Adrenal gland (tissue), 12 donors: ENCODE results near the gene SLC16A11. TPM values are rescaled to one million over a fixed set of nuclear protein-coding genes. Genes with fewer than 3 reads are reported as not detected.
"Not testable (repeated sequence)": the region's sequence is repeated elsewhere in the genome, so short reads cannot be mapped to it uniquely, and the experiment has no call there.

ENCODE experiments used
- DNase-seq, 7 donors: peaks; one replicate each; pipeline ENCODE4 v3.0.0-alpha.2; 2019 to 2020
- H3K27ac ChIP-seq, 5 donors: fragments of 200-600 bp; sonication (generic) in 4 of 5; 1 replicate in 3 of 5; 2 replicates in 2 of 5; pipeline versions ENCODE4 v1.5.1 to v1.8.0; 2016 to 2020; ENCODE audit warnings: mild to moderate bottlenecking in 1 of 5
- H3K27me3 ChIP-seq: fragments of 200-600 bp; 2 replicates; pipeline ENCODE4 v1.8.0; 2021
- H3K36me3 ChIP-seq, 2 donors: fragments of 200-600 bp; replicated peaks in 1 of 2; 1 replicate in 1 of 2; 2 replicates in 1 of 2; pipeline versions ENCODE4 v1.5.1 to v1.8.0; 2018 to 2022
- H3K4me1 ChIP-seq, 2 donors: fragments of 200-600 bp; replicated peaks in 1 of 2; 1 replicate in 1 of 2; 2 replicates in 1 of 2; pipeline versions ENCODE4 v1.5.1 to v1.8.0; 2018 to 2021
- H3K4me3 ChIP-seq, 4 donors: fragments of 200-600 bp; sonication (generic) in 3 of 4; one replicate each; pipeline ENCODE4 v1.5.1; 2016 to 2018
- H3K9me3 ChIP-seq, 3 donors: fragments of 200-600 bp; sonication (generic) in 1 of 3; replicated peaks in 1 of 3; 1 replicate in 2 of 3; 2 replicates in 1 of 3; pipeline versions ENCODE4 v1.5.1 to v1.8.0; 2016 to 2021
- CTCF ChIP-seq, 6 experiments: fragments of 450-650 bp in 4 of 6; fragments of 200-600 bp in 2 of 6; sonication (generic) in 1 of 6; IDR thresholded peaks; 1 replicate in 5 of 6; 2 replicates in 1 of 6; pipeline versions ENCODE4 v1.5.1 to v1.8.0; 2016 to 2021; ENCODE audit warnings: antibody characterized with exemption in 6 of 6, mild to moderate bottlenecking in 2 of 6, moderate library complexity in 1 of 6
- POLR2A ChIP-seq, 2 donors: fragments of 450-650 bp; IDR thresholded peaks; one replicate each; pipeline ENCODE4 v1.6.1; 2017; ENCODE audit warnings: antibody characterized with exemption in 2 of 2, mild to moderate bottlenecking in 2 of 2, moderate library complexity in 1 of 2
- WGBS, 4 donors: extraction: QIAGEN DNeasy Blood & Tissue Kit in 2 of 4; methylation state at CpG; one replicate each; pipeline versions ENCODE4 v1.1.5 to v1.1.7; 2013 to 2017; 5-methylcytosine and 5-hydroxymethylcytosine counted together
- intact Hi-C, 2 donors: fragments of 100-400 bp; cut with DNase I; formaldehyde crosslinking; loops; one replicate each; pipeline versions ENCODE4 v1.14.1 to v1.15.0; 2022 to 2023
- microRNA counts, 2 donors: library from miRNA; unstranded; fragments of <30 nt; microRNA quantifications; one replicate each; lab custom pipeline; 2016
- polyA plus RNA-seq, 3 donors: library from polyadenylated mRNA; stranded (reverse); fragments of 200-250 nt in 2 of 3; fragments of 350-450 nt in 1 of 3; fragmentation: Illumina TruSeq in 1 of 3; extraction: RNeasy Lipid Tissue Mini Kit (QIAGEN cat#74804) in 1 of 3; gene quantifications; one replicate each; pipeline ENCODE4 v1.2.3, GENCODE V29; 2013 to 2014
- small RNA-seq, 2 donors: library from RNA; depleted of rRNA; stranded (forward); fragments of <200 nt; gene quantifications; one replicate each; pipeline ENCODE3, GENCODE V24; 2016
- total RNA-seq, 9 donors: library from RNA; depleted of rRNA in 4 of 9; stranded (reverse); fragments of >200 nt in 4 of 9; fragments of 120-200 nt in 1 of 9; fragmentation: NEBNext Ultra II Directional in 1 of 9; extraction: Animal tissue kit (Norgen Biotek cat#: 25700) in 1 of 9; gene quantifications; one replicate each; pipeline versions ENCODE4 v1.1.0 to v1.2.4, GENCODE V29; 2013 to 2023
- donor health status: healthy with polysubstance abuse.
- donor health status: Bipolar disorder and iron deficiency.
- donor health status: DM: yes; HTN: yes; CAD: no.
- donor health status: DM: no; HTN: no; CAD: no.
- donor health status: DM: no; HTN: no; CAD: no.
- donor health status: DM: yes; HTN: yes; CAD: no.

SLC16A11 gene
- total and polyA plus RNA-seq, 12 donors = 0.18 to 3.0 (median 0.69) TPM; not detected in 3

GRCh38 chr17:6995500-6996255 lies 48.2 kb downstream of the SLC16A11 start, which contains the start of gene ALOX12:
Gene ALOX12 (plus strand): TSS chr17:6996049. CDS start chr17:6996118, 69 bp downstream.
- peaks cover 0 to 8% of the 10 kb centered on the region in 2 donors for H3K4me1 ChIP-seq
- no peaks in the 10 kb centered on the region for H3K9me3 ChIP-seq
- no peak for TF ChIP-seq POLR2A (IDR thresholded peaks at IDR 0.05)
- no peak for TF ChIP-seq CTCF (IDR thresholded peaks at IDR 0.05)
- peaks cover 0 to 12% of the 10 kb centered on the region in 2 donors for H3K36me3 ChIP-seq
- H3K27me3 ChIP-seq = no peaks in the 10 kb centered on the region
- DNase-seq = peak in 1 of 7 donors; percentile 18
- intact Hi-C loops = no loop called here
- WGBS, 4 donors = 6 to 44% (median 27%) methylated on average over 7 to 64 of the region's 64 CpGs
- peak within 1 kb of the TSS in 1 of 4 donors; percentile 43 for H3K4me3 ChIP-seq
- H3K27ac ChIP-seq = no peak within 1 kb of the TSS

GRCh38 chr17:6994666-6995256 lies 49.1 kb downstream of the SLC16A11 start:
- Histone ChIP-seq H3K36me3 (peaks cover 0 to 6% of the 10 kb centered on the region in 2 donors), H3K27me3 (no peaks in the 10 kb centered on the region), H3K27ac (no peak overlapping the region), H3K4me3 (no peak overlapping the region), H3K4me1 (peaks cover 0 to 8% of the 10 kb centered on the region in 2 donors), H3K9me3 (no peaks in the 10 kb centered on the region)
- TF ChIP-seq POLR2A (IDR thresholded peaks at IDR 0.05) = no peak
- TF ChIP-seq CTCF (IDR thresholded peaks at IDR 0.05) = no peak
- 88 to 94% (median 92%) methylated on average over 9 of the region's 9 CpGs for WGBS, 4 donors
- DNase-seq = no peak
- intact Hi-C loops = no loop called here

- WGBS, 4 donors = 86 to 89% (median 87%) methylated on average over 10 of the region's 10 CpGs
- no peaks in the 10 kb centered on the region for H3K27me3 ChIP-seq
- no peak for DNase-seq
- no peak overlapping the region for H3K4me3 ChIP-seq
- H3K27ac ChIP-seq = no peak overlapping the region
- H3K9me3 ChIP-seq = no peaks in the 10 kb centered on the region
- intact Hi-C loops = no loop called here
- peaks cover 0 to 8% of the 10 kb centered on the region in 2 donors for H3K4me1 ChIP-seq
- H3K36me3 ChIP-seq = peaks cover 0 to 3% of the 10 kb centered on the region in 2 donors
- no peak for TF ChIP-seq CTCF (IDR thresholded peaks at IDR 0.05)
- TF ChIP-seq POLR2A (IDR thresholded peaks at IDR 0.05) = no peak
These were observed 49.7 kb downstream of the SLC16A11 start for GRCh38 chr17:6994118-6994598.

- H3K4me3 ChIP-seq, H3K36me3 ChIP-seq, H3K27me3 ChIP-seq, H3K4me1 ChIP-seq, DNase-seq, H3K27ac ChIP-seq, intact Hi-C loops, H3K9me3 ChIP-seq: not testable (repeated sequence)
- 77 to 84% (median 82%) methylated on average over 5 of the region's 5 CpGs for WGBS, 4 donors
These were observed 50.3 kb downstream of the SLC16A11 start for GRCh38 chr17:6993613-6994056.

MicroRNAs encoded within 50 kb of the gene (microRNA counts, 767-probe panel; counts per million panel counts)
- microRNA hsa-miR-195-5p (lab: Ali Mortazavi, UCI) (5,662 to 6,623 counts per million in 2 donors), microRNA hsa-miR-497-5p (lab: Ali Mortazavi, UCI) (5,452 to 5,807 counts per million in 2 donors)

Small RNAs within 50 kb of the gene (small RNA-seq; reads per million reads assigned to genes)
- 0 reads per million in 2 donors for gene AC120057.1

Other genes with a start within 250 kb of the SLC16A11 start
- gene TEKT1, start 212.4 kb downstream of the SLC16A11 start, total RNA-seq = under 1 TPM in 3 of 9 donors, not detected in 6; 0.06 to 0.18 (median 0.14) TPM
- under 1 TPM in 1 of 3 donors, not detected in 2; 0.55 TPM for gene TEKT1, start 212.4 kb downstream of the SLC16A11 start, polyA plus RNA-seq
- under 1 TPM in 2 of 9 donors, not detected in 7; 0.23 to 0.39 TPM for gene ALOX12, start 48.0 kb downstream of the SLC16A11 start, total RNA-seq
- gene ALOX12, start 48.0 kb downstream of the SLC16A11 start, polyA plus RNA-seq = under 1 TPM in 1 of 3 donors, not detected in 2; 0.16 TPM
- 100 to 1,000 TPM; 206 to 799 (median 538) TPM for gene RNASEK, start 31.5 kb downstream of the SLC16A11 start, total RNA-seq
- gene RNASEK, start 31.5 kb downstream of the SLC16A11 start, polyA plus RNA-seq = 100 to 1,000 TPM; 363 to 770 (median 435) TPM
- 10 to 100 TPM in 3 of 9 donors, 1 to 10 TPM in 6; 2.9 to 17.0 (median 8.5) TPM for gene BCL6B, start 21.0 kb downstream of the SLC16A11 start, total RNA-seq
- gene BCL6B, start 21.0 kb downstream of the SLC16A11 start, polyA plus RNA-seq = 10 to 100 TPM in 1 of 3 donors, 1 to 10 TPM in 2; 3.2 to 14.2 (median 9.3) TPM
- gene SLC16A13, start 8.1 kb downstream of the SLC16A11 start, total RNA-seq = 1 to 10 TPM in 8 of 9 donors, under 1 TPM in 1; 0.97 to 3.2 (median 2.3) TPM
- 1 to 10 TPM in 2 of 3 donors, under 1 TPM in 1; 0.84 to 3.1 (median 1.3) TPM for gene SLC16A13, start 8.1 kb downstream of the SLC16A11 start, polyA plus RNA-seq
- gene CLEC10A, start 36.2 kb upstream of the SLC16A11 start, total RNA-seq = 10 to 100 TPM in 1 of 9 donors, 1 to 10 TPM in 7, under 1 TPM in 1; 0.83 to 14.1 (median 5.3) TPM
- 1 to 10 TPM; 3.1 to 6.5 (median 4.2) TPM for gene CLEC10A, start 36.2 kb upstream of the SLC16A11 start, polyA plus RNA-seq
- gene ASGR2, start 70.7 kb upstream of the SLC16A11 start, total RNA-seq = 1 to 10 TPM in 1 of 9 donors, under 1 TPM in 4, not detected in 4; 0.14 to 1.1 (median 0.61) TPM
- 1 to 10 TPM in 2 of 3 donors, under 1 TPM in 1; 0.35 to 1.4 (median 1.2) TPM for gene ASGR2, start 70.7 kb upstream of the SLC16A11 start, polyA plus RNA-seq
- 1 to 10 TPM in 6 of 9 donors, under 1 TPM in 1, not detected in 2; 0.63 to 2.7 (median 1.7) TPM for gene ASGR1, start 135.3 kb upstream of the SLC16A11 start, total RNA-seq
- 1 to 10 TPM in 2 of 3 donors, under 1 TPM in 1; 0.29 to 6.9 (median 5.0) TPM for gene ASGR1, start 135.3 kb upstream of the SLC16A11 start, polyA plus RNA-seq
- gene DLG4, start 175.7 kb upstream of the SLC16A11 start, total RNA-seq = 10 to 100 TPM; 14.1 to 70.2 (median 31.4) TPM
- 100 to 1,000 TPM in 1 of 3 donors, 10 to 100 TPM in 2; 19.1 to 172 (median 29.6) TPM for gene DLG4, start 175.7 kb upstream of the SLC16A11 start, polyA plus RNA-seq
- gene ACADVL, start 175.8 kb upstream of the SLC16A11 start, total RNA-seq = 1,000 to 10,000 TPM in 8 of 9 donors, 100 to 1,000 TPM in 1; 961 to 2,378 (median 1,747) TPM
- 1,000 to 10,000 TPM in 2 of 3 donors, 100 to 1,000 TPM in 1; 972 to 6,098 (median 5,777) TPM for gene ACADVL, start 175.8 kb upstream of the SLC16A11 start, polyA plus RNA-seq
- gene DVL2, start 190.4 kb upstream of the SLC16A11 start, total RNA-seq = 10 to 100 TPM; 25.2 to 87.2 (median 44.8) TPM
- gene DVL2, start 190.4 kb upstream of the SLC16A11 start, polyA plus RNA-seq = 10 to 100 TPM; 11.8 to 80.9 (median 19.2) TPM
- 100 to 1,000 TPM in 1 of 9 donors, 10 to 100 TPM in 8; 33.5 to 141 (median 66.8) TPM for gene PHF23, start 195.4 kb upstream of the SLC16A11 start, total RNA-seq
- 10 to 100 TPM; 28.0 to 80.3 (median 49.6) TPM for gene PHF23, start 195.4 kb upstream of the SLC16A11 start, polyA plus RNA-seq
- 1,000 to 10,000 TPM in 1 of 9 donors, 100 to 1,000 TPM in 8; 195 to 1,049 (median 833) TPM for gene GABARAP, start 198.4 kb upstream of the SLC16A11 start, total RNA-seq
- 1,000 to 10,000 TPM in 2 of 3 donors, 100 to 1,000 TPM in 1; 694 to 1,285 (median 1,047) TPM for gene GABARAP, start 198.4 kb upstream of the SLC16A11 start, polyA plus RNA-seq
- 100 to 1,000 TPM in 5 of 9 donors, 10 to 100 TPM in 4; 30.3 to 144 (median 125) TPM for gene CTDNEP1, start 207.6 kb upstream of the SLC16A11 start, total RNA-seq
- 100 to 1,000 TPM in 1 of 3 donors, 10 to 100 TPM in 2; 67.9 to 177 (median 84.4) TPM for gene CTDNEP1, start 207.6 kb upstream of the SLC16A11 start, polyA plus RNA-seq
- gene ELP5, start 208.1 kb upstream of the SLC16A11 start, total RNA-seq = 10 to 100 TPM; 28.0 to 82.7 (median 58.8) TPM
- 10 to 100 TPM; 39.0 to 96.5 (median 77.4) TPM for gene ELP5, start 208.1 kb upstream of the SLC16A11 start, polyA plus RNA-seq
- 10 to 100 TPM in 4 of 9 donors, 1 to 10 TPM in 5; 2.0 to 35.6 (median 7.0) TPM for gene CLDN7, start 218.4 kb upstream of the SLC16A11 start, total RNA-seq
- 1 to 10 TPM; 1.6 to 9.7 (median 5.3) TPM for gene CLDN7, start 218.4 kb upstream of the SLC16A11 start, polyA plus RNA-seq
- gene SLC2A4, start 237.6 kb upstream of the SLC16A11 start, total RNA-seq = 10 to 100 TPM in 4 of 9 donors, 1 to 10 TPM in 5; 1.8 to 30.0 (median 7.8) TPM
- gene SLC2A4, start 237.6 kb upstream of the SLC16A11 start, polyA plus RNA-seq = 10 to 100 TPM in 1 of 3 donors, 1 to 10 TPM in 1, under 1 TPM in 1; 0.75 to 12.7 (median 5.6) TPM